SK-N-SH (cell line): ENCODE data around the gene NCBP3. TPM values are rescaled to one million over a fixed set of nuclear protein-coding genes. Genes with fewer than 3 reads are reported as not detected.

Experiments
- CTCF ChIA-PET: fragments of 300-600, 350-600 bp; formaldehyde crosslinking; extraction: SDS; loops from one replicate; lab custom pipeline; 2021; lab: Yijun Ruan, JAX
- POLR2A ChIA-PET: fragments of 350-600 bp; sonication (Branson Sonifier 250); formaldehyde crosslinking; extraction: SDS; loops from one replicate; lab custom pipeline; 2020; ENCODE audit warnings: antibody characterized with exemption, inconsistent platforms; lab: Yijun Ruan, JAX
- DNase-seq: peaks from one replicate; pipeline ENCODE4 v3.0.0; 2012
- H2AFZ ChIP-seq: fragments of 200-600 bp; sonication (generic); 2 replicates; pipeline ENCODE4 v1.8.1; 2016; ENCODE audit warnings: antibody characterized with exemption, mild to moderate bottlenecking, low read depth
- H3F3A ChIP-seq: fragments of 200-600 bp; sonication (generic); replicated peaks from 2 replicates; pipeline ENCODE3; 2016; ENCODE audit warnings: antibody characterized with exemption, mild to moderate bottlenecking; ENCODE audit not compliant: insufficient read depth
- H3K27ac ChIP-seq, 2 experiments: fragments of 200-500 bp in 1 of 2; fragments of 200-600 bp in 1 of 2; sonication (Bioruptor generic) in 1 of 2; sonication (generic), shearing (Covaris generic) in 1 of 2; 2 replicates each; pipeline versions ENCODE4 v1.5.1 to v1.6.1; 2014 to 2016; ENCODE audit warnings: low read depth in 2 of 2, inconsistent platforms in 1 of 2, low read length in 1 of 2, mild to moderate bottlenecking in 1 of 2, mixed read lengths in 1 of 2
- H3K27me3 ChIP-seq: fragments of 200-600 bp; sonication (generic), shearing (Covaris generic); 2 replicates; pipeline ENCODE4 v1.6.1; 2016; ENCODE audit warnings: mixed run types; ENCODE audit not compliant: insufficient read depth
- H3K36me3 ChIP-seq, 2 experiments: fragments of 200-500 bp in 1 of 2; fragments of 200-600 bp in 1 of 2; sonication (Bioruptor generic) in 1 of 2; sonication (generic) in 1 of 2; replicated peaks in 1 of 2; 2 replicates each; pipeline versions ENCODE3 to v1.5.1; 2014 to 2016; ENCODE audit warnings: low read length in 1 of 2, mild to moderate bottlenecking in 1 of 2; ENCODE audit not compliant: insufficient read depth in 2 of 2, control insufficient read depth in 1 of 2
- H3K4me1 ChIP-seq, 2 experiments: fragments of 200-500 bp in 1 of 2; fragments of 200-600 bp in 1 of 2; sonication (Bioruptor generic) in 1 of 2; sonication (generic), shearing (Covaris generic) in 1 of 2; 2 replicates each; pipeline versions ENCODE4 v1.5.1 to v1.6.1; 2014 to 2016; ENCODE audit warnings: low read depth in 1 of 2, low read length in 1 of 2, mixed run types in 1 of 2; ENCODE audit not compliant: insufficient read depth in 2 of 2, control insufficient read depth in 1 of 2
- H3K4me2 ChIP-seq: fragments of 200-600 bp; sonication (generic), shearing (Covaris generic); 2 replicates; pipeline ENCODE4 v1.6.1; 2017; ENCODE audit warnings: mixed run types
- H3K4me3 ChIP-seq, 2 experiments: fragments of 200-500 bp in 1 of 2; fragments of 200-600 bp in 1 of 2; sonication (Bioruptor generic) in 1 of 2; sonication (generic), shearing (Covaris generic) in 1 of 2; 2 replicates each; pipeline versions ENCODE4 v1.5.1 to v1.8.1; 2014 to 2016; ENCODE audit warnings: low read depth in 2 of 2, inconsistent platforms in 1 of 2, low read length in 1 of 2, mild to moderate bottlenecking in 1 of 2, mixed read lengths in 1 of 2, moderate library complexity in 1 of 2
- H3K79me2 ChIP-seq: fragments of 200-600 bp; sonication (generic); 2 replicates; pipeline ENCODE4 v1.8.1; 2017; ENCODE audit warnings: mild to moderate bottlenecking; ENCODE audit not compliant: insufficient read depth
- H3K9ac ChIP-seq: fragments of 200-600 bp; sonication (generic); 2 replicates; pipeline ENCODE4 v1.6.1; 2017; ENCODE audit warnings: mixed run types
- H3K9me2 ChIP-seq: fragments of 200-600 bp; sonication (generic); 2 replicates; pipeline ENCODE4 v1.6.1; 2017; ENCODE audit warnings: mixed run types
- H3K9me3 ChIP-seq: fragments of 200-600 bp; sonication (generic); 2 replicates; pipeline ENCODE4 v1.6.1; 2017; ENCODE audit warnings: mixed run types, mild to moderate bottlenecking, moderate library complexity
- H4K20me1 ChIP-seq: fragments of 200-600 bp; sonication (generic); 2 replicates; pipeline ENCODE4 v1.6.1; 2017; ENCODE audit warnings: mild to moderate bottlenecking, mixed run types; ENCODE audit not compliant: insufficient read depth
- EP300 ChIP-seq, 2 experiments: IDR thresholded peaks; 2 replicates each; pipeline versions ENCODE4 v1.4.0 to v1.6.1; 2012; ENCODE audit warnings: borderline replicate concordance in 1 of 2, low read depth in 1 of 2, low read length in 1 of 2
- GABPA ChIP-seq: IDR thresholded peaks from 2 replicates; pipeline ENCODE4 v1.4.0; 2012; ENCODE audit warnings: low read depth, mild to moderate bottlenecking
- PBX3 ChIP-seq: IDR thresholded peaks from 2 replicates; pipeline ENCODE4; 2012
- RAD21 ChIP-seq: IDR thresholded peaks from 2 replicates; pipeline ENCODE4 v1.6.1; 2012; ENCODE audit warnings: mild to moderate bottlenecking, low read length
- RFX5 ChIP-seq: IDR thresholded peaks from 2 replicates; pipeline ENCODE4 v1.6.1; 2012; ENCODE audit warnings: mild to moderate bottlenecking, improper control_type of control experiment, low read length
- SMC3 ChIP-seq: IDR thresholded peaks from 2 replicates; pipeline ENCODE4 v1.6.1; 2012; ENCODE audit warnings: low read depth, low read length, improper control_type of control experiment
- TEAD4 ChIP-seq: IDR thresholded peaks from 2 replicates; pipeline ENCODE4 v1.4.0; 2012; ENCODE audit warnings: mild to moderate bottlenecking, borderline replicate concordance; ENCODE audit not compliant: insufficient read depth
- USF2 ChIP-seq: fragments of 150-350 bp; IDR thresholded peaks from 2 replicates; pipeline ENCODE4 v1.6.1; 2017; ENCODE audit warnings: antibody characterized with exemption, low read length, low read depth, borderline replicate concordance
- WGBS: methylation state at CpG from one replicate; pipeline ENCODE4 v1.1.6; 2017; ENCODE audit warnings: low lambda C conversion rate; 5-methylcytosine and 5-hydroxymethylcytosine counted together
- polyA plus RNA-seq, 3 experiments: library from polyadenylated mRNA; depleted of rRNA; stranded (reverse); fragments of >200 nt; gene quantifications; 2 replicates each; pipeline ENCODE4 v1.2.3, GENCODE V29; 2012
- TF ChIP-seq, protein P1 (sequence below): IDR thresholded peaks from 2 replicates; pipeline ENCODE4 v1.6.1; 2012; ENCODE audit warnings: mild to moderate bottlenecking, low read depth, low read length, moderate library complexity

The NCBP3 gene
- polyA plus RNA-seq, 1 of the 3 experiments (the other 2 are of a cell fraction) = 6.5 TPM

- CTCF ChIA-PET = interaction anchor here (3.5 to 4.1 kb wide), 2 partner anchors 14 to 75 kb away, joined by 12 to 20 read pairs; no protein-coding TSS in a partner anchor
- Histone ChIP-seq H3K79me2 (no peaks in the 10 kb centered on the region), H3K4me3 (no peak overlapping the region), H3K4me1 (no peaks in the 10 kb centered on the region)
- TF ChIP-seq USF2 (no peak), RAD21 (no peak), RFX5 (no peak), TEAD4 (no peak), EP300 (IDR thresholded peaks at IDR 0.05; ENCODE audit: borderline replicate concordance in 1 of 2, low read depth in 1 of 2, low read length in 1 of 2) (no peak), GABPA (no peak)
- TF ChIP-seq, protein P1, sequence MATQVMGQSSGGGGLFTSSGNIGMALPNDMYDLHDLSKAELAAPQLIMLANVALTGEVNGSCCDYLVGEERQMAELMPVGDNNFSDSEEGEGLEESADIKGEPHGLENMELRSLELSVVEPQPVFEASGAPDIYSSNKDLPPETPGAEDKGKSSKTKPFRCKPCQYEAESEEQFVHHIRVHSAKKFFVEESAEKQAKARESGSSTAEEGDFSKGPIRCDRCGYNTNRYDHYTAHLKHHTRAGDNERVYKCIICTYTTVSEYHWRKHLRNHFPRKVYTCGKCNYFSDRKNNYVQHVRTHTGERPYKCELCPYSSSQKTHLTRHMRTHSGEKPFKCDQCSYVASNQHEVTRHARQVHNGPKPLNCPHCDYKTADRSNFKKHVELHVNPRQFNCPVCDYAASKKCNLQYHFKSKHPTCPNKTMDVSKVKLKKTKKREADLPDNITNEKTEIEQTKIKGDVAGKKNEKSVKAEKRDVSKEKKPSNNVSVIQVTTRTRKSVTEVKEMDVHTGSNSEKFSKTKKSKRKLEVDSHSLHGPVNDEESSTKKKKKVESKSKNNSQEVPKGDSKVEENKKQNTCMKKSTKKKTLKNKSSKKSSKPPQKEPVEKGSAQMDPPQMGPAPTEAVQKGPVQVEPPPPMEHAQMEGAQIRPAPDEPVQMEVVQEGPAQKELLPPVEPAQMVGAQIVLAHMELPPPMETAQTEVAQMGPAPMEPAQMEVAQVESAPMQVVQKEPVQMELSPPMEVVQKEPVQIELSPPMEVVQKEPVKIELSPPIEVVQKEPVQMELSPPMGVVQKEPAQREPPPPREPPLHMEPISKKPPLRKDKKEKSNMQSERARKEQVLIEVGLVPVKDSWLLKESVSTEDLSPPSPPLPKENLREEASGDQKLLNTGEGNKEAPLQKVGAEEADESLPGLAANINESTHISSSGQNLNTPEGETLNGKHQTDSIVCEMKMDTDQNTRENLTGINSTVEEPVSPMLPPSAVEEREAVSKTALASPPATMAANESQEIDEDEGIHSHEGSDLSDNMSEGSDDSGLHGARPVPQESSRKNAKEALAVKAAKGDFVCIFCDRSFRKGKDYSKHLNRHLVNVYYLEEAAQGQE = no peak
- TF ChIP-seq, all 33 proteins: peak for 0
- POLR2A ChIA-PET = no interaction called here
- no peak overlapping the region for H3K27ac ChIP-seq
- no peak for DNase-seq
- 95% methylated on average over 11 of the region's 12 CpGs for WGBS
- H3K9ac ChIP-seq = no peak overlapping the region
- H4K20me1 ChIP-seq = no peaks in the 10 kb centered on the region
- H3K9me2 ChIP-seq = no peaks in the 10 kb centered on the region
- H3F3A ChIP-seq = peaks cover 9% of the 10 kb centered on the region
- no peak overlapping the region for H2AFZ ChIP-seq
- H3K36me3 ChIP-seq = peaks cover 41 to 80% of the 10 kb centered on the region in 2 experiments
- no peak overlapping the region for H3K4me2 ChIP-seq
- no peaks in the 10 kb centered on the region for H3K9me3 ChIP-seq
- no peaks in the 10 kb centered on the region for H3K27me3 ChIP-seq
Observed at GRCh38 chr17:3812771-3813170, 33.3 kb downstream of the NCBP3 start.

DNA sequence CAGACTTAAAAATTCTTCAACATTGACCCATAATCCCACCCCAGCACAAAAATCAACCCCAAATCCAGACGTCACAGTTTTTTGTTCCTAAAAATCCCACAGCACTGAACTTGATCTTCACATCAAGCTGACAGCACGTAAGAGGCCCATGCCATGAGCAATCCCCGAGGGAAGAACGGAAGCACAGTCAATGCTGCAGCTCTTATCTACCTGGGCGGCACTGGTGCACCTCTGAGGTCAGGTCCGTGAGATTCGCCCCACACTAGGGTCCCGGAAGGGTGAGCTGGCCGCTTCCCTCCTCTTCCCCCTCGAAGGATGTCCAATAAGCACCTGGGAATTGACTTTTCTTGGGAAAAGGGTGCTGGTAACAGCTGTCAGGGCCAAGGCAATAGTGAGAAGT, 33.8 kb downstream of the NCBP3 start:
- peaks cover 38 to 82% of the 10 kb centered on the region in 2 experiments for H3K36me3 ChIP-seq
- H3K9me3 ChIP-seq = no peaks in the 10 kb centered on the region
- H3K4me2 ChIP-seq = no peak overlapping the region
- ChIA-PET POLR2A (no interaction called here), CTCF (interaction anchor here (3.5 to 4.1 kb wide), 2 partner anchors 15 to 74 kb away, joined by 12 to 20 read pairs; no protein-coding TSS in a partner anchor)
- H4K20me1 ChIP-seq = no peaks in the 10 kb centered on the region
- H3K27me3 ChIP-seq = no peaks in the 10 kb centered on the region
- H3K9me2 ChIP-seq = no peaks in the 10 kb centered on the region
- H3K9ac ChIP-seq = no peak overlapping the region
- WGBS = 87% methylated on average over 8 of the region's 10 CpGs
- no peak overlapping the region for H2AFZ ChIP-seq
- no peak for DNase-seq
- no peaks in the 10 kb centered on the region for H3K79me2 ChIP-seq
- H3K4me3 ChIP-seq = no peak overlapping the region
- H3F3A ChIP-seq = peaks cover 9% of the 10 kb centered on the region
- H3K4me1 ChIP-seq = no peaks in the 10 kb centered on the region
- no peak for TF ChIP-seq PBX3
- no peak for TF ChIP-seq SMC3
- TF ChIP-seq, all 33 proteins: peak for 0
- no peak overlapping the region for H3K27ac ChIP-seq
